ENCODE results near the gene BEST3.

BEST3 gene

GRCh38 chr12:69645031-69645430 lies 54.1 kb downstream of the BEST3 start:
- H2AK5ac ChIP-seq (ENCODE audit: low read depth, low read length), result no peak overlapping the region
- no peak overlapping the region for H3K4ac ChIP-seq (ENCODE audit: low read length)
- no peak overlapping the region for H2BK5ac ChIP-seq (ENCODE audit: low read length)
- no peak overlapping the region for H3K4me2 ChIP-seq (ENCODE audit: insufficient read depth, low read length, poor library complexity, severe bottlenecking)
- H3K79me1 ChIP-seq (ENCODE audit: low read depth, low read length), result no peaks in the 10 kb centered on the region
- no peak overlapping the region for H3K14ac ChIP-seq (ENCODE audit: low read length)
- no peaks in the 10 kb centered on the region for H3K9me3 ChIP-seq (replicated peaks in 1 of 2; ENCODE audit: control insufficient read depth in 2 of 2, insufficient read depth in 1 of 2, low read depth in 1 of 2, low read length in 2 of 2)
- no peak overlapping the region for H3K9ac ChIP-seq (ENCODE audit: low read depth, low read length, poor library complexity)
- H2AFZ ChIP-seq (ENCODE audit: low read length), result no peak overlapping the region
- no peak overlapping the region for H2BK15ac ChIP-seq (ENCODE audit: low read length)
- no peak overlapping the region for H2BK12ac ChIP-seq (ENCODE audit: low read length)
- H4K8ac ChIP-seq (ENCODE audit: low read depth, low read length), result no peak overlapping the region
- H3K27me3 ChIP-seq (ENCODE audit: control insufficient read depth in 3 of 3, insufficient read depth in 3 of 3, low read depth in 1 of 3, low read length in 3 of 3), result peaks cover 0 to 14% (median 0%) of the 10 kb centered on the region in 3 experiments
- no peak overlapping the region for H3K4me3 ChIP-seq (ENCODE audit: low read length in 2 of 2)
- no peak overlapping the region for H2BK120ac ChIP-seq (ENCODE audit: low read depth, low read length)
- H4K91ac ChIP-seq (ENCODE audit: low read depth, low read length, poor library complexity), result no peak overlapping the region
- no peak overlapping the region for H3K23ac ChIP-seq (ENCODE audit: low read depth, low read length, poor library complexity)
- no peak overlapping the region for H3K27ac ChIP-seq (replicated peaks; ENCODE audit: low read length)
- no peaks in the 10 kb centered on the region for H3K4me1 ChIP-seq (ENCODE audit: control insufficient read depth in 2 of 2, insufficient read depth in 1 of 2, low read depth in 1 of 2, low read length in 2 of 2)
- WGBS, 2 donors (ENCODE audit: extremely low coverage in 2 of 2, insufficient read length in 2 of 2, insufficient replicate concordance in 1 of 2), result no CpG with 5 or more reads among the region's 2 CpGs
- no peaks in the 10 kb centered on the region for H3K36me3 ChIP-seq (replicated peaks in 1 of 2; ENCODE audit: control insufficient read depth in 2 of 2, insufficient read depth in 2 of 2, low read length in 2 of 2)
- no peak overlapping the region for H3K18ac ChIP-seq (ENCODE audit: low read length)
- no peak for DNase-seq (ENCODE audit: low spot score)

GRCh38 chr12:69644511-69644910 lies 54.6 kb downstream of the BEST3 start:
- Histone ChIP-seq H3K9me3 (replicated peaks in 1 of 2; ENCODE audit: control insufficient read depth in 2 of 2, insufficient read depth in 1 of 2, low read depth in 1 of 2, low read length in 2 of 2) (no peaks in the 10 kb centered on the region), H2BK12ac (ENCODE audit: low read length) (no peak overlapping the region), H3K4ac (ENCODE audit: low read length) (no peak overlapping the region), H3K4me1 (ENCODE audit: control insufficient read depth in 2 of 2, insufficient read depth in 1 of 2, low read depth in 1 of 2, low read length in 2 of 2) (no peaks in the 10 kb centered on the region), H2AK5ac (ENCODE audit: low read depth, low read length) (no peak overlapping the region), H3K79me1 (ENCODE audit: low read depth, low read length) (no peaks in the 10 kb centered on the region), H3K9ac (ENCODE audit: low read depth, low read length, poor library complexity) (no peak overlapping the region), H2BK120ac (ENCODE audit: low read depth, low read length) (no peak overlapping the region), H3K4me3 (ENCODE audit: low read length in 2 of 2) (no peak overlapping the region), H3K23ac (ENCODE audit: low read depth, low read length, poor library complexity) (no peak overlapping the region), H3K36me3 (replicated peaks in 1 of 2; ENCODE audit: control insufficient read depth in 2 of 2, insufficient read depth in 2 of 2, low read length in 2 of 2) (no peaks in the 10 kb centered on the region), H4K8ac (ENCODE audit: low read depth, low read length) (no peak overlapping the region), H4K91ac (ENCODE audit: low read depth, low read length, poor library complexity) (no peak overlapping the region), H2BK5ac (ENCODE audit: low read length) (no peak overlapping the region), H3K27me3 (ENCODE audit: control insufficient read depth in 3 of 3, insufficient read depth in 3 of 3, low read depth in 1 of 3, low read length in 3 of 3) (peaks cover 0 to 17% (median 0%) of the 10 kb centered on the region in 3 experiments), H3K4me2 (ENCODE audit: insufficient read depth, low read length, poor library complexity, severe bottlenecking) (no peak overlapping the region), H3K18ac (ENCODE audit: low read length) (no peak overlapping the region), H3K14ac (ENCODE audit: low read length) (no peak overlapping the region), H3K27ac (replicated peaks; ENCODE audit: low read length) (no peak overlapping the region), H2AFZ (ENCODE audit: low read length) (no peak overlapping the region), H2BK15ac (ENCODE audit: low read length) (no peak overlapping the region)
- no peak for DNase-seq (ENCODE audit: low spot score)

- DNase-seq (ENCODE audit: low spot score), result no peak
- H3K4me3 ChIP-seq (ENCODE audit: low read length in 2 of 2), result no peak overlapping the region
- no peak overlapping the region for H3K4me2 ChIP-seq (ENCODE audit: insufficient read depth, low read length, poor library complexity, severe bottlenecking)
- no peaks in the 10 kb centered on the region for H3K9me3 ChIP-seq (replicated peaks in 1 of 2; ENCODE audit: control insufficient read depth in 2 of 2, insufficient read depth in 1 of 2, low read depth in 1 of 2, low read length in 2 of 2)
- no peak overlapping the region for H3K27ac ChIP-seq (replicated peaks; ENCODE audit: low read length)
- H2BK5ac ChIP-seq (ENCODE audit: low read length), result no peak overlapping the region
- no CpG with 5 or more reads among the region's 6 CpGs for WGBS, 2 donors (ENCODE audit: extremely low coverage in 2 of 2, insufficient read length in 2 of 2, insufficient replicate concordance in 1 of 2)
- H3K4ac ChIP-seq (ENCODE audit: low read length), result no peak overlapping the region
- H2AK5ac ChIP-seq (ENCODE audit: low read depth, low read length), result no peak overlapping the region
- H4K8ac ChIP-seq (ENCODE audit: low read depth, low read length), result no peak overlapping the region
- no peaks in the 10 kb centered on the region for H3K36me3 ChIP-seq (replicated peaks in 1 of 2; ENCODE audit: control insufficient read depth in 2 of 2, insufficient read depth in 2 of 2, low read length in 2 of 2)
- H4K91ac ChIP-seq (ENCODE audit: low read depth, low read length, poor library complexity), result no peak overlapping the region
- H3K18ac ChIP-seq (ENCODE audit: low read length), result no peak overlapping the region
- no peaks in the 10 kb centered on the region for H3K79me1 ChIP-seq (ENCODE audit: low read depth, low read length)
- no peak overlapping the region for H3K14ac ChIP-seq (ENCODE audit: low read length)
- no peak overlapping the region for H3K9ac ChIP-seq (ENCODE audit: low read depth, low read length, poor library complexity)
- peaks cover 0 to 17% (median 0%) of the 10 kb centered on the region in 3 experiments for H3K27me3 ChIP-seq (ENCODE audit: control insufficient read depth in 3 of 3, insufficient read depth in 3 of 3, low read depth in 1 of 3, low read length in 3 of 3)
- H2AFZ ChIP-seq (ENCODE audit: low read length), result no peak overlapping the region
- H2BK15ac ChIP-seq (ENCODE audit: low read length), result no peak overlapping the region
- no peaks in the 10 kb centered on the region for H3K4me1 ChIP-seq (ENCODE audit: control insufficient read depth in 2 of 2, insufficient read depth in 1 of 2, low read depth in 1 of 2, low read length in 2 of 2)
- no peak overlapping the region for H2BK120ac ChIP-seq (ENCODE audit: low read depth, low read length)
- H2BK12ac ChIP-seq (ENCODE audit: low read length), result no peak overlapping the region
- H3K23ac ChIP-seq (ENCODE audit: low read depth, low read length, poor library complexity), result peak overlapping the region; percentile 35
Measured at GRCh38 chr12:69642531-69642930, 56.6 kb downstream of the BEST3 start.

GRCh38 chr12:69641546-69641945 lies 57.6 kb downstream of the BEST3 start:
- DNase-seq (ENCODE audit: low spot score), result no peak

More at GRCh38 chr12:69641546-69641945, 57.6 kb downstream of the BEST3 start:
- H3K18ac ChIP-seq (ENCODE audit: low read length), result no peak overlapping the region
- no peak overlapping the region for H2AK5ac ChIP-seq (ENCODE audit: low read depth, low read length)
- H2BK15ac ChIP-seq (ENCODE audit: low read length), result no peak overlapping the region
- H3K4me3 ChIP-seq (ENCODE audit: low read length in 2 of 2), result no peak overlapping the region
- H3K79me1 ChIP-seq (ENCODE audit: low read depth, low read length), result no peaks in the 10 kb centered on the region
- H3K4ac ChIP-seq (ENCODE audit: low read length), result no peak overlapping the region
- peaks cover 0 to 10% (median 0%) of the 10 kb centered on the region in 3 experiments for H3K27me3 ChIP-seq (ENCODE audit: control insufficient read depth in 3 of 3, insufficient read depth in 3 of 3, low read depth in 1 of 3, low read length in 3 of 3)
- no peaks in the 10 kb centered on the region for H3K9me3 ChIP-seq (replicated peaks in 1 of 2; ENCODE audit: control insufficient read depth in 2 of 2, insufficient read depth in 1 of 2, low read depth in 1 of 2, low read length in 2 of 2)
- H3K27ac ChIP-seq (replicated peaks; ENCODE audit: low read length), result no peak overlapping the region
- no peak overlapping the region for H4K8ac ChIP-seq (ENCODE audit: low read depth, low read length)
- H3K36me3 ChIP-seq (replicated peaks in 1 of 2; ENCODE audit: control insufficient read depth in 2 of 2, insufficient read depth in 2 of 2, low read length in 2 of 2), result no peaks in the 10 kb centered on the region
- no peak overlapping the region for H3K14ac ChIP-seq (ENCODE audit: low read length)
- no peak overlapping the region for H3K9ac ChIP-seq (ENCODE audit: low read depth, low read length, poor library complexity)
- no peaks in the 10 kb centered on the region for H3K4me1 ChIP-seq (ENCODE audit: control insufficient read depth in 2 of 2, insufficient read depth in 1 of 2, low read depth in 1 of 2, low read length in 2 of 2)
- no CpG with 5 or more reads among the region's 7 CpGs for WGBS, 2 donors (ENCODE audit: extremely low coverage in 2 of 2, insufficient read length in 2 of 2, insufficient replicate concordance in 1 of 2)
- no peak overlapping the region for H2BK5ac ChIP-seq (ENCODE audit: low read length)
- H2AFZ ChIP-seq (ENCODE audit: low read length), result no peak overlapping the region
- H3K23ac ChIP-seq (ENCODE audit: low read depth, low read length, poor library complexity), result no peak overlapping the region
- no peak overlapping the region for H3K4me2 ChIP-seq (ENCODE audit: insufficient read depth, low read length, poor library complexity, severe bottlenecking)
- no peak overlapping the region for H4K91ac ChIP-seq (ENCODE audit: low read depth, low read length, poor library complexity)
- H2BK120ac ChIP-seq (ENCODE audit: low read depth, low read length), result no peak overlapping the region
- H2BK12ac ChIP-seq (ENCODE audit: low read length), result no peak overlapping the region

Measured in neuronal stem cell (in vitro differentiated cells).